NAMALWA (cell line): ENCODE results near the gene GARIN5B.
"Not testable (repeated sequence)": the region's sequence is repeated elsewhere in the genome, so short reads cannot be mapped to it uniquely, and the experiment has no call there.

Experiments used
- DNase-seq: peaks from one replicate; pipeline ENCODE4 v3.0.0-alpha.2; 2015; ENCODE audit warnings: low spot score

The GARIN5B gene

GRCh38 chr19:55362990-55363716 lies at the start of gene GARIN5B:
TSS of gene GARIN5B (minus strand) at chr19:55363260. CDS start at chr19:55363066, 194 bp downstream.
- DNase-seq: no peak

GRCh38 chr19:55410168-55410567 lies 47.1 kb upstream of the GARIN5B start:
- no peak for DNase-seq

GRCh38 chr19:55409179-55409578 lies 46.1 kb upstream of the GARIN5B start:
- not testable (repeated sequence) for DNase-seq

- DNase-seq: no peak
Observed at GRCh38 chr19:55408533-55408872, 45.4 kb upstream of the GARIN5B start.

GRCh38 chr19:55407800-55408532 lies 44.9 kb upstream of the GARIN5B start:
- peak; percentile 99 for DNase-seq

GRCh38 chr19:55407550-55407799 lies 44.4 kb upstream of the GARIN5B start, which contains the start of gene UBE2S:
TSS of gene UBE2S (minus strand) at chr19:55407788. CDS start at chr19:55407589, 199 bp downstream.
- DNase-seq: not testable (repeated sequence)

- peak; percentile 43 for DNase-seq
Observed at GRCh38 chr19:55406826-55407549, 43.9 kb upstream of the GARIN5B start.

- DNase-seq: no peak
Observed at GRCh38 chr19:55406091-55406825, 43.2 kb upstream of the GARIN5B start.

- no peak for DNase-seq
Observed at GRCh38 chr19:55405638-55406037, 42.6 kb upstream of the GARIN5B start.

- DNase-seq: no peak
Observed at GRCh38 chr19:55402509-55402908, 39.4 kb upstream of the GARIN5B start.

- not testable (repeated sequence) for DNase-seq
Observed at GRCh38 chr19:55401390-55401789, 38.3 kb upstream of the GARIN5B start.

GRCh38 chr19:55400281-55401087 lies 37.4 kb upstream of the GARIN5B start:
- peak; percentile 25 for DNase-seq

GRCh38 chr19:55398200-55398925 lies 35.3 kb upstream of the GARIN5B start:
- DNase-seq: peak; percentile 43

GRCh38 chr19:55392820-55393761 lies 30.0 kb upstream of the GARIN5B start:
- peak; percentile 27 for DNase-seq

- peak; percentile 46 for DNase-seq
Observed at GRCh38 chr19:55391702-55392615, 28.9 kb upstream of the GARIN5B start.

GRCh38 chr19:55391191-55391670 lies 28.2 kb upstream of the GARIN5B start:
- DNase-seq: peak; percentile 51

GRCh38 chr19:55390461-55390880 lies 27.4 kb upstream of the GARIN5B start:
- peak; percentile 32 for DNase-seq
